ENCODE data around the gene TDP2.
A peak's percentile ranks its signal among the peaks of the same experiment; 100 is the strongest.
"Not testable (repeated sequence)": the region's sequence is repeated elsewhere in the genome, so short reads cannot be mapped to it uniquely, and the experiment has no call there.

The TDP2 gene

DNA sequence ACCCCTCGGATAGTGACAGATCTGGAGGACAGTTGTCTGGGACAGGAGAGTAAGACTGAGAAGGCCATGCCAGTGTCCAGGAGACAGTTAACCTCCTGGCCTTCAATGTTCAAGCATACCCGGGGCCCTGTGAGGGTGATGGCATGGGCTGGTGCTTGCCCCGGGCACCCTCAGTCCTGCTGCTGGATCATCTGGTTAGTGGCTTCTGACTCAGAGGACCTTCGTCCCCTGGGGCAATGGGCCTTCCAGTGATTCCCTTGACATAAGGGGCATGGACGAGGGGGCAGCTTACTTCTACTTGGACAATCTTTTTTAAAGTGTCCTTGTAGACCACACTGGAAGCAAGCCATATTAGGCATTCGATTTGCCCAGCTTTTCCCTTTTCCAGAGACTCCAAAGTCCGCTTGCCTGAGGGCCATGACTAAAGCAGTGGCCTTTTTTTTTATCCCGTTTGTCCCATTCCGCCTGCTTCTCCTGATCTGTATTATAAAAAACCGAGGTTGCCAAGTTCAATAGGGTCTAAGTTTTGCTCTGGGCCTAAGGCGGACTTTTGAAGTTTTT, 12.2 kb upstream of the TDP2 start:
- not testable (repeated sequence) for DNase-seq

DNA sequence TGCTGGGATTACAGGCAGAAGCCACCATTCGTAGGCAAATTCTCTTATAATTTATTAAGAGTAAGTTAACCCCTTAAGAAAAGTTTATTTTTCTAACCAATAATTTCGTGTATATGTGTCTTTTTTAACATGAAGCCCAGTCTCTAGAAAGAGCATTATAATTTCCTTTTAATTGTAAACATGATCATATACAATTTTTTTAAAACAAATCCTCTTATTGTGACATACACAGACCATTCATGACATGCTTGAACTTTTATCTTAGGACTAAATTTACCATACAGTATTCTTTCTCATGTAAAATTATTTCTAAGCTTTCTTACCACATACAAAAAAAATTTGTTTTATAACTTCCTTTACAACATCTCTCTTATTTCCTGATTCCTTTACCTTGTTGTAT, 6.9 kb upstream of the TDP2 start:
- DNase-seq: no peak

- DNase-seq: no peak
These were observed 6.0 kb upstream of the TDP2 start for GRCh38 chr6:24672620-24673182.

- not testable (repeated sequence) for DNase-seq
These were observed 4.4 kb upstream of the TDP2 start for GRCh38 chr6:24671077-24671476.

DNA sequence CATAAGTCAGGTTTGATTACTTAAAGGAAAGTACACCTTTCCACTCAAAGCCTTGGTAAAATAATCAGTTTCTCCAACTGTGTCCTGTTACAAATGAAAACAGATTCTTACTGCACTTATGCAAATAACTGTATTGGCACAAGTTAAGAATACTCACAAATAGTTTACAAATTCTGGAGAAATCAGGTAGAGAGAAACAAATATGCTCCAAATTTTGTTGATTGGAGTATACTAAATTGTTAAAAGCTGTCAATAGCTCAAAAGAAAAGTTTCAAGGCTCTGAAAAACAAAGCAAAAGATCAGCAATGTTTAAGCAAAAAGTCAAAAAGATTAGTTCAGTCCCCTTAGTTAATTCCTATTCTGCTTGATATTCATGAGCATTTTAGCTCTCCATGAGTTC, 3.8 kb upstream of the TDP2 start:
- DNase-seq: not testable (repeated sequence)

DNA sequence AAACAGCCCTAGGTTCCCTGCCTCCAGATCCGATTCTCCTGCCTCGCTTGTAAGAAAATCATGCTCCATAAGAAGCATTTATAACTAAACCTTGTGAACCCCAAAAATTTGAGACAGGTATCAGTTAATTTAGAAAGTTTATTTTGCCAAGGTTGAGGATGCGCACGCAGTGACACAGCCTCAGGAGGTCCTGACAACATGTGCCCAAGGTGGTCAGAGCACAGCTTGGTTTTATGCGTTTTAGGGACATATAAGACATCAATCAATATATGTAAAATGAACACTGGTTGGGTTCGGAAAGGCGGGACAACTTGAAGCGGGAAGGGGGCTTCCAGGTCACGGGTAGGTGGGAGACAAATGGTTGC, 2.3 kb upstream of the TDP2 start:
- no peak for DNase-seq

DNA sequence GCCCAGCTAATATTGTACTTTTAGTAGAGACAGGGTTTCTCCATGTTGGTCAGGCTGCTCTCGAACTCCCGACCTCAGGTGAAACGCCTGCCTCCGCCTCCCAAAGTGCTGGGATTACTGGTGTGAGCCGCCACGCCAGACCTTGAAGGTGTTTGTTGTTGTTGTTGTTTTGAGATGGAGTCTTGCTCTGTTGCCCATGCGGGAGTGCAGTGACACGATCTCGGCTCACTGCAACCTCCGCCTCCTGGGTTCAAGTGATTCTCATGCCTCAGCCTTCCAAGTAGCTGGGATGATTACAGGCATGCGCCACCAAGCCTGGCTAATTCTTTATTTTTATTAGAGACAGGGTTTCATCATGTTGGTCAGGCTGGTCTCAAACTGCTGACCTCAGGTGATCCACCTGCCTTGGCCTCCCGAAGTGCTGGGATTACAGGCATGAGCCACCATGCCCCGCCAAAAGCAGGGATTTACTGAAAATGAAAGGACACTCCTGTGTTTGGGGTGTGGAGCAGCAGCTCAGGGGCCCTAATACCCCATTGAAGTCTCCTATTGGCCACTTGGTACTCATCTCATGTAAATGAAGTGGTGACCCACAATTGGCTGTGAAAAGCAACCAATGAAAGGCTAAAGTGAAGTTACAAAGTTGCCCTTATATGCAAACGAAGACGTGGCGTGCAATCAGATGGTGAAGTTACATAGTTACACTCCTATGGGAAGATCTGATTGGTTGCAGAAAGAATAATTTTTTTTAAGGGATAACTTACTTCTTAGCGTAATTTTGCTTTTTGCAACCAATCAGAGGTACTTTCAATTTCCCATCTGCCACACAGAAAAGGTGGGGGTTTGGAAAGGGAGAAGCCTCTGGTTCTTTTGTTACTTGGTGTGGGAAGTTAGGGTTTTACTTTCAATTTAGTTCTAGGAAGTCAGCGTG, 1.6 kb upstream of the TDP2 start:
- DNase-seq: not testable (repeated sequence)

DNA sequence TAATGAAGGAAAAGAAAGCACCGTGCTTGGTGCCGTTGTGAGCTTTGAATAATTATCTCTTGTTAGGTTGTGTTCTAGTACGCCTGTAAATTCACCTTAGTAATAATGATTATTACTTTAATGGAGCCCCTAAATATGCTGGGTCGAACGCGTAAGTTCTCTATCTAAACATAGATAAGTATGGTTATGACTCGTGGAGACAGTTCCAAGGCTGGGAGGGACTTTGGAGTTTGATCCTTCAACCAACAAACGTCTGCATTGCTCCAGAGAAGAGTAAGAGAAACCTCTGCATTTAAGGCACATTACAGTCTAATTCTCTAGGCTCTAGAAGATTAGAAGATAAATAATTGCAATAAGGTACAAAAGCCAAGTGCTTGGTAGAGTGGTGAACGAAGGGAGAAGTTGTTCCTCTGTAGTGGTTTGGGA, 692 bp upstream of the TDP2 start:
- DNase-seq: no peak

DNA sequence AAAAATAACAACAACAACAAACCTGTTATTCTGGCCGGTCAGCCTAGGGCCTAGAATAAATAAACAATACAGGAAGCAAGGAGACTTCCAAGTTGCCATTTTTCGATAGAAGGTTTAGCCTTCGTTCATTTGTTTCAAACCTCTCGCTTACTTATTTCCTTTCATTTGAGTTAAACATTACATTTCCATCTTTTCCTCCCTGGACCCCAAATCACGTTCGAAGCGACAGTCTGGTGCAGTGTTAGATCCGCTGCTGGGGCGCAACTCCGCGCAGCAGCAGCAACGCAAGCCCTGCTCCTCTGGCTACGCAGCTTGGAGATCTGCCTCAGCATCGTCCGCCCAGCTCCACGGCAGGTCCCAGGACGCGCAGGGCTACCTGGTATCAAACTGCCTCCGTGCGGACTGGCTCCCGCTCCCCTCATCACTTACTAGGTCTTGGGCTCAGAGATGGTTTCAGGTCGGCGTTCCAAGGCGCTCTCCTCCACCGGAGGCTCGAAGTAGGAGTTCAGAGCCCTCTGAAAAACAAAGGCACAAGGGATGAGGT, 530 bp downstream of the TDP2 start:
- peak; percentile 4 for DNase-seq

GRCh38 chr6:24664046-24664987, 2.4 kb downstream of the TDP2 start:
- no peak for DNase-seq

DNA sequence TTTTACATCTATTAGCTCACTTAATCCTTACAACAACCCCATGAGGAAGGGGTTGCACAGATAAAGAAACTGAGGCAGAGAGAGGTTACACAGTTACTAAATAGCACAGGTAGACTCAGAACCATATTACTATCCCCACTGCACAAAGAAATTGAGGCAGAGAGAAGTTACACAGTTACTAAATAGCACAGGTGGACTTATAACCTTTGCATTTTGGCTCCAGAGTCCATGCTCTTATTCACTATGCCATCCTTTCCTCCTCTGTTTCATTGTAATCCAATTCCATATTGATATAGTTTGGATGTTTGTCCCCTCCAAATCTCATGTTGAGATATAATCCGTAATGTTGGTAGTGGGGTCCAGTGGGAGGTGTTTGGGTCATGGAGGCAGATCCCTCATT, 3.5 kb downstream of the TDP2 start:
- no peak for DNase-seq

- DNase-seq: no peak
These were observed 4.5 kb downstream of the TDP2 start for GRCh38 chr6:24662236-24662635.

- DNase-seq: not testable (repeated sequence)
These were observed 4.9 kb downstream of the TDP2 start for GRCh38 chr6:24661759-24662158.

GRCh38 chr6:24660105-24660504, 6.6 kb downstream of the TDP2 start:
- DNase-seq: no peak

DNA sequence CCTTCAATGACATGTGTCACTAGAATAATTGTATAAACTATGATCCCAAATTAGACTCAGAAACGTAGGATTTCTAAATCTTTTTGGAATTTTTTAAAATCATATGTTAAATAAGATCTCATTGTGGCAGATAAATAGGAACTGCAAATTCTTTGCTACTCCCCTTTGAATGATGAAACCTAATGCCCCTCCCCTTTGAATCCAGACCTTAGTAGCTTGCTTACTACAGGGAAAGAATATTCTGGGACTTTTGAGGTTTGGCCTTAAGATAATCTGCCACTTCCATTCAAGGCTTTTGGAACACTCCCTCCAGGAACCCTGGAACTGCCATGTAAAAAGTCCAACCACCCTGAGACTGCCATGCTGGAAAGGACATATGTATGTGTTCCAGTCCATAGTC, 7.1 kb downstream of the TDP2 start:
- DNase-seq: no peak

DNA sequence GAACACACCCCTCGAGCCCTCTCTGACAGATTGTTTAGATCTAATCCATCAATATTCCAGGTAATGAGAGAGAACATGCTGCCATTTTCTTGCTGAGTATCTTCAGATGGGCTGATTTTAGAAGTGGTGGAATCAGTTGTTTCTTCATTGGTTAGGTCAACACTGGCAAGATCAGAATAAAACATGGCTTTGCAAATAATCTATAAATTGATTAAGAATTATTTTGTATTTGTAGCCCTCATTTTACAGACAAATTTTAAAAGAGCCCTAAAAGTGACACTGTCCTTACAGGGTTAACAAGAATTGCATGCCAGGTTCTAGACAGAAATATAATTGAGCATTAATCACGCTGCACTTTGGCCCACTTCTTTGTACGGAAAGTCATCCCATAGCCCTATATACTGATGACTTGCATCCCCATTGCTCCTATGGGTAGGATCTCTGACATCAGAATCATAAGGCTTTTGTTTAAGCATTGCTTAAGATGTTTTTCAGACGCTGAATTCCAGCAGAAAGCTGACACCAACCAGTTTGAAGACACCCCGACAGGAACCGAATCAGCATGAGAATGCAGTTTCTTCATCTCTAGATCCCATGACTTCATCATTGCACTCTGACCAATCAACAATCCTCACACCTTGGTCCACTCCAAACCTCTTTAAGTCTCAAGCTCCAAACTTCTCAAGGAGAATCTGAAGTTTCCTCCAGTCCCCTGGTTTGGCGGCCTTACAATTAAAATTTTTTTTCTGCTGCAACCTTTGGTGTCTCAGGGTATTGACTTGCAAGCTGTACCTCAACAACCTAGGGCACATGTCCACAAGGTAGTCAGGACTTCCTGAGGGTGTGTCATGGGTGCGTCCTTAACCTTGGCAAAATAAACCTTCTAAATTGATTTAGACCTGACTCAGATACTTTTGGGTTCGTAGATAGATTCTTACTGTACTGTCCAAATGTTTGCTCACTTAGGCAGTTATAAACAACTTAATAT, 7.8 kb downstream of the TDP2 start:
- DNase-seq: peak; percentile 24

DNA sequence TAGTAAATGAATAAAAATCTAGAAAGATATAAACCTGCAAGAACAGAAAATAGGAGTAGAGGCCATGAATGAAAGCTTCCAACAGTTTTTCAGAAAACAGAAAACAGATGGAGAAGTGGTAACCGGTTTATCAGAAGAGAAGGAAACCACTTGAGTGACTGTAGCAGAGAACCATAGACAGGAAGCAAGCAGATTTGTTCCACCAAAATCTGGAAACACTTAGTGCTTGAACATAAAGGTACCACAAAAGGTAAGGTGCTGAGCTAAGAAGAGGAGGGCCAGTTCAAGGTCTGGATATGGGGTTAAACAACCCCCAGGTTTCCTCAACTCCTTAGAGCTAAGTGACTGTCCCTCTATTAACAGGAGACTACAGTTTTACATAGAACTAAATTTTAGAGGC, 11.5 kb downstream of the TDP2 start:
- DNase-seq: no peak

GRCh38 chr6:24650365-24650764, 16.3 kb downstream of the TDP2 start:
- DNase-seq: no peak

DNA sequence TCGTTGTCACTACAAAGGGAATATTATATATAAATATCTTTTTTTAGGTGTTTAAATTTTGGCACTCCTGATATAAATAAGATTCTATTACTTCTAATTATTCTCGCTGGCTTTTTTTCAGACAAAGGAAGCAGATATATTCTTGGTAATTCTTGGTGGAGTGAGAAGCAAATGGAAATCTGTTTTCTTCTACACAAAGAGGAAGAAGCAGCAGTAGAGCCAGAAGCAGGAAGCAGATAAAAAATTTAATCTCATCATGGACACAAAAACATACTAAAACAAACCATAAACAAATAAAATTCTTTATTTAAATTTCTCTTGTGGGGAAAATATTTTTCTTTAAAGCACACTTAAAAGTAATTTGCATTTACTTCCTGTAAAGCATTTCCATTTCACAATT, 17.0 kb downstream of the TDP2 start:
- no peak for DNase-seq

- DNase-seq: no peak
These were observed 18.4 kb downstream of the TDP2 start for GRCh38 chr6:24648276-24648675.

- no peak for DNase-seq
These were observed 19.9 kb downstream of the TDP2 start for GRCh38 chr6:24646771-24647170.

Data from fibroblast of skin of scalp (primary cell).